Parathyroid adenoma (tissue), 2 donors: Measurements from ENCODE around the gene WNT9B.

Experiments
- H2AFZ ChIP-seq: fragments of 300-600 bp; sonication (generic); one replicate; pipeline ENCODE4 v1.7.0; 2017; ENCODE audit warnings: antibody characterized with exemption, mild to moderate bottlenecking
- H3K27ac ChIP-seq: fragments of 300-600 bp; sonication (generic); one replicate; pipeline ENCODE4 v1.7.0; 2017
- H3K27me3 ChIP-seq: fragments of 300-600 bp; sonication (generic); one replicate; pipeline ENCODE4 v1.7.0; 2017; ENCODE audit warnings: low read length; ENCODE audit not compliant: control insufficient read depth, insufficient read depth
- H3K36me3 ChIP-seq: fragments of 300-600 bp; sonication (generic); one replicate; pipeline ENCODE4 v1.7.0; 2017; ENCODE audit warnings: low read length; ENCODE audit not compliant: control insufficient read depth, insufficient read depth
- H3K4me1 ChIP-seq: fragments of 300-600 bp; sonication (generic); one replicate; pipeline ENCODE4 v1.7.0; 2017; ENCODE audit warnings: control low read depth
- H3K4me2 ChIP-seq: fragments of 300-600 bp; sonication (generic); one replicate; pipeline ENCODE4 v1.7.0; 2017; ENCODE audit warnings: low read length
- H3K4me3 ChIP-seq: fragments of 300-600 bp; sonication (generic); one replicate; pipeline ENCODE4 v1.7.0; 2017; ENCODE audit warnings: low read depth, low read length
- H3K79me2 ChIP-seq: fragments of 300-600 bp; sonication (generic); one replicate; pipeline ENCODE4 v1.7.0; 2017; ENCODE audit warnings: control low read depth
- H3K9ac ChIP-seq: fragments of 300-600 bp; sonication (generic); one replicate; pipeline ENCODE4 v1.7.0; 2017; ENCODE audit warnings: mild to moderate bottlenecking
- H3K9me3 ChIP-seq: fragments of 300-600 bp; sonication (generic); one replicate; pipeline ENCODE4 v1.7.0; 2017; ENCODE audit warnings: low read length; ENCODE audit not compliant: control insufficient read depth
- TF ChIP-seq, protein P1 (sequence below): fragments of 300-600 bp; sonication (generic); IDR thresholded peaks from one replicate; pipeline ENCODE4 v1.7.0; 2017; ENCODE audit warnings: antibody characterized with exemption, mild to moderate bottlenecking
- donor health status: primary hyperparathyroidism.

Gene WNT9B

DNA sequence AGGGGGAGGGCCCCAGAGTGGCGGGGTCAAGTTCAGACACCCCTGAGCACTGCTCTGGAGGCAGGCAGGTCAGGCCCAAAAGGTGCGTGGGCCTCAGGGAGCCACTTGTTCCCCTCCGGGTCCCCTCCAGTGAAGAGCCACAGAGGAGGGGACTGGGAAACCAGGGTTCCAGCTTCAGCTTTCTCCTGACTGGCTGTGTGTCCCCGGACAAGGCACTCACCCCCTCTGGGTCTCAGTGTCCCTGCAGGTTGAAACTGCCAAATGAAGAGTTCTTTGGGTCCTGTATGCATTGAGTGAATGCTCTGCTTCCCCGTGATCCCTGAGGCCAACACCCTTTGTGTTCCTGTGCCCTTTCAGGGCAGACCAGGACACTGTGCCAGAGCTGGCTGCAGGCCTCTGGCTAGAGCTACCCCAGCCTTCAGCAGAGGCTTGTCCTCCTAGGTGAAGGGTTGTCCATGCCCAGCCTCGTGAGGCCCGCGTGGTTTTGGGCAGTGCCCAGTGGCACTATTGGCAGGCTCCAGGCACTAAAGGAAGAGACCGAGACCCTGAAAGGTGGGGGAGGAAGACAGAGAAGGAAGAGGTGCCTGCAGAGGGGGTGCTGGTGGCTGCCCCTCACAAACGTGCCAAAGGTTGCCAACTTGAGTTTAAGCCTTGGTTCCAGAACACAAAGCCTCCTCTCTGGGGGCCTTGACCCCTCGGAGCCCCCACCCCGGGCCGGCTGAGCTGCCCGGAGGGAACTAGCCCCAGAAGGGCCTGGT is 19.6 kb upstream of the WNT9B start:
- H3K27me3 ChIP-seq, result no peaks in the 10 kb centered on the region
- no peaks in the 10 kb centered on the region for H3K9me3 ChIP-seq
- no peak overlapping the region for H3K4me3 ChIP-seq
- H3K79me2 ChIP-seq, result no peaks in the 10 kb centered on the region
- H2AFZ ChIP-seq, result no peak overlapping the region
- H3K36me3 ChIP-seq, result no peaks in the 10 kb centered on the region
- no peak overlapping the region for H3K4me2 ChIP-seq
- TF ChIP-seq, protein P1, sequence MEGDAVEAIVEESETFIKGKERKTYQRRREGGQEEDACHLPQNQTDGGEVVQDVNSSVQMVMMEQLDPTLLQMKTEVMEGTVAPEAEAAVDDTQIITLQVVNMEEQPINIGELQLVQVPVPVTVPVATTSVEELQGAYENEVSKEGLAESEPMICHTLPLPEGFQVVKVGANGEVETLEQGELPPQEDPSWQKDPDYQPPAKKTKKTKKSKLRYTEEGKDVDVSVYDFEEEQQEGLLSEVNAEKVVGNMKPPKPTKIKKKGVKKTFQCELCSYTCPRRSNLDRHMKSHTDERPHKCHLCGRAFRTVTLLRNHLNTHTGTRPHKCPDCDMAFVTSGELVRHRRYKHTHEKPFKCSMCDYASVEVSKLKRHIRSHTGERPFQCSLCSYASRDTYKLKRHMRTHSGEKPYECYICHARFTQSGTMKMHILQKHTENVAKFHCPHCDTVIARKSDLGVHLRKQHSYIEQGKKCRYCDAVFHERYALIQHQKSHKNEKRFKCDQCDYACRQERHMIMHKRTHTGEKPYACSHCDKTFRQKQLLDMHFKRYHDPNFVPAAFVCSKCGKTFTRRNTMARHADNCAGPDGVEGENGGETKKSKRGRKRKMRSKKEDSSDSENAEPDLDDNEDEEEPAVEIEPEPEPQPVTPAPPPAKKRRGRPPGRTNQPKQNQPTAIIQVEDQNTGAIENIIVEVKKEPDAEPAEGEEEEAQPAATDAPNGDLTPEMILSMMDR, result no peak
- no peak overlapping the region for H3K27ac ChIP-seq
- H3K4me1 ChIP-seq, result no peaks in the 10 kb centered on the region
- H3K9ac ChIP-seq, result no peak overlapping the region

DNA sequence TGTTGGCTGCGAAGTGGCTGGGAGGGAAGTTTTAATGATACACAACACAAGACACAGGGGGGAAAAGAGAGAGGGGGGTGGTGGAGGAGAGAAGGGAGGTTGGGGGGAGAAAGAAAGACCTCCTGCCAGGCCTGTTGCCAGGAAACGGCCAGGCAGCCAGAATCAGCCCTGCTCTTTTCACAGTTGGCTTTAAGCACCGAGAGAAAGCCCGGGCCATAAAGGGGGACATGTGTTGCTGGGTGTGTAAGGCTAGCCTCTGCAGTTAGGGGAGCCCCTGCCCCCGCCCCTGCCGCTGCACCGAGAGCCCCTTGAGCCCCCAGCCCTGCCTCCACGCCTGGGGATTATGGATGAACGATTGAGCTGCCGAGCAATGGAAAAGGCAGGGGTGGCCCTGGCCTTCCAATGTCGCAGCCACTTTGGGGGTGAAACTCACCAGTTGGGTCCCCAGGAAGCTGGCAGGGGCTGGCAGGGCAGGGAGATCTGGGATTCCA is 19.0 kb upstream of the WNT9B start:
- TF ChIP-seq, protein P1, result no peak
- Histone ChIP-seq H3K4me3 (no peak overlapping the region), H3K27me3 (no peaks in the 10 kb centered on the region), H3K9ac (no peak overlapping the region), H3K4me1 (no peaks in the 10 kb centered on the region), H3K4me2 (no peak overlapping the region), H2AFZ (no peak overlapping the region), H3K36me3 (no peaks in the 10 kb centered on the region), H3K27ac (no peak overlapping the region), H3K79me2 (no peaks in the 10 kb centered on the region), H3K9me3 (no peaks in the 10 kb centered on the region)

DNA sequence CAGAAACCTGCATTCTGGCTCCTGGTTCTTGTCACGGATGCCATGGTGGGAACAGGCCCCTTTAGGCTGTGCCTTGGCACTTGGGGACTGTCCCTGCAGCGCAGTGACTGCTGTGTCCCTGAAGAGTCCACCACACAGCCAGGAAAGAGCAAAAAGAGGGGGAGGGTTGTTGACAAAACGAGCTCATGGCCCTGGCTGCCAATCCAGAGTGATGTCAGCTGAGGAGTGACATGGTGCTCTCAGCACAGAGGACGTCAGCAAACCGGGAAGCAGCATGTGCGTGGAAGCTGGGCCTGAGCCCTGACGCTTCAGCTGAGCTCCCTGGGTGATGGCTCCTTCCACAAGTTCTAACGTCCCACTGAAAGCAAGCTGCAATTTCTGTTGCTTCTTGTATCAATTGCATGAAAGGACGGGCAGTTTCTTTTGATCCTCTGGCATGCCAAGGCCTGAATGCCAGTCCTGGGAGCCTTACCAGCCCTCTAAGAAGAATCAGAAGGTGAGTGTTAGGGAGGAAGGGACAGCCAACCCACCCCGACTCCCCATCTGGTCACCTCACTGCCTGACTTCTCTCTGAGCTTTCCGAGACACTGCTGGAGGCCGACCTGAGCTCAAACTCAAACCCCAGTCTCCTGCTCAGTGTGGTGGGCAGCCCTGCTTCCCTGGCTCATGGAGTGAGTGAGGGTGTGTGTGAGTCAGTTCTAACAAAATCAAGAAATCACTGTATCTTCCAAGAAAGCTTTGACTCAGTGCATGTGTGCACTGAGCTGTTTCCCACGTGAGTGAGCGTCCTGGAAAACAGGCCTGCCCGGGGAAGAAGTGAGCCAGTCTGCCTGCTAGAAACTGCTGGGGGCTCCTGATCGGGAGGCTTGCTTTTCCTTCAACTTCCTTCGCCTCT is 18.2 kb upstream of the WNT9B start:
- Histone ChIP-seq H3K4me2 (no peak overlapping the region), H3K27me3 (no peaks in the 10 kb centered on the region), H3K36me3 (no peaks in the 10 kb centered on the region), H3K9me3 (no peaks in the 10 kb centered on the region), H3K9ac (no peak overlapping the region), H3K79me2 (no peaks in the 10 kb centered on the region), H3K4me3 (no peak overlapping the region), H2AFZ (no peak overlapping the region), H3K27ac (no peak overlapping the region), H3K4me1 (no peaks in the 10 kb centered on the region)
- TF ChIP-seq, protein P1, result no peak

DNA sequence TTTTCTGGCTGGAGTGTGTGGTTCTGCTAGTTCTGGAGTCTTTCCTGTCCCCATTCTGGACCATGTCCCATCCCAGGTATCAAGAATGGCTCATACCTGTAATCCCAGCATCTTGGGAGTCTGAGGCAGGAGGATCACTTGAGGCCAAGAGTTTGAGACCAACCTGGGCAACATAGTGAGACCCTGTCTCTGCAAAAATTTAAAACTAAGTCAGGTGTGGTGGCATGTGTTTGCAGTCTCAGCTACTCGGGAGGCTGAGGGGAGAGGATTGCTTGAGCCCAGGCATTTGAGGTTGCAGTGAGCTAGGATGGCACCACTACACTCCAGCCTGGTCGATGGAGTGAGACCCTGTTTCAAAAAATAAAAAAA is 17.6 kb upstream of the WNT9B start:
- Histone ChIP-seq H3K27ac (no peak overlapping the region), H3K9ac (no peak overlapping the region), H3K9me3 (no peaks in the 10 kb centered on the region)

More for the DNA sequence above, 17.6 kb upstream of the WNT9B start:
- Histone ChIP-seq H3K4me1 (no peaks in the 10 kb centered on the region), H3K36me3 (no peaks in the 10 kb centered on the region), H3K4me2 (no peak overlapping the region), H2AFZ (no peak overlapping the region), H3K27me3 (no peaks in the 10 kb centered on the region), H3K4me3 (no peak overlapping the region), H3K79me2 (no peaks in the 10 kb centered on the region)
- TF ChIP-seq, protein P1, result no peak
